Muscle of arm (tissue), 12 donors: ENCODE data around the gene LPP. TPM values are rescaled to one million over a fixed set of nuclear protein-coding genes. Genes with fewer than 3 reads are reported as not detected.

ENCODE experiments used
- DNase-seq: peaks from one replicate; pipeline ENCODE4 v3.0.0-alpha.2; 2013
- polyA plus RNA-seq, 12 donors: library from polyadenylated mRNA; unstranded; fragments of 120-200 nt; gene quantifications; one replicate each; pipeline ENCODE4 v1.2.1, GENCODE V29; 2013; ENCODE audit not compliant: insufficient read length in 12 of 12

LPP gene
- polyA plus RNA-seq, 12 donors: 13.8 to 39.6 (median 16.4) TPM; not detected in 1

GRCh38 chr3:188782613-188783124 lies 628.7 kb downstream of the LPP start:
- DNase-seq: no peak

- DNase-seq: no peak
Measured at GRCh38 chr3:188786424-188786823, 632.5 kb downstream of the LPP start.

GRCh38 chr3:188788621-188789081 lies 634.7 kb downstream of the LPP start:
- no peak for DNase-seq

- DNase-seq: no peak
Measured at GRCh38 chr3:188789251-188789650, 635.3 kb downstream of the LPP start.

GRCh38 chr3:188791311-188791710 lies 637.4 kb downstream of the LPP start:
- no peak for DNase-seq

GRCh38 chr3:188792793-188793192 lies 638.8 kb downstream of the LPP start:
- DNase-seq: no peak

GRCh38 chr3:188796122-188796631 lies 642.2 kb downstream of the LPP start:
- DNase-seq: no peak

- DNase-seq: no peak
Measured at GRCh38 chr3:188797045-188797444, 643.1 kb downstream of the LPP start.

GRCh38 chr3:188798556-188799145 lies 644.7 kb downstream of the LPP start:
- no peak for DNase-seq

GRCh38 chr3:188801393-188801792 lies 647.4 kb downstream of the LPP start:
- DNase-seq: no peak

GRCh38 chr3:188802645-188803044 lies 648.7 kb downstream of the LPP start:
- no peak for DNase-seq

- DNase-seq: no peak
Measured at GRCh38 chr3:188807006-188807405, 653.0 kb downstream of the LPP start.

- no peak for DNase-seq
Measured at GRCh38 chr3:188812198-188812597, 658.2 kb downstream of the LPP start.

GRCh38 chr3:188814581-188814980 lies 660.6 kb downstream of the LPP start:
- no peak for DNase-seq

GRCh38 chr3:188817103-188817934 lies 663.4 kb downstream of the LPP start:
- DNase-seq: no peak

GRCh38 chr3:188817935-188818269 lies 663.9 kb downstream of the LPP start:
- DNase-seq: no peak

GRCh38 chr3:188818282-188818681 lies 664.3 kb downstream of the LPP start:
- DNase-seq: no peak

- DNase-seq: no peak
Measured at GRCh38 chr3:188819939-188820338, 666.0 kb downstream of the LPP start.

- DNase-seq: no peak
Measured at GRCh38 chr3:188822004-188822403, 668.0 kb downstream of the LPP start.

GRCh38 chr3:188822411-188822810 lies 668.5 kb downstream of the LPP start:
- no peak for DNase-seq

- DNase-seq: no peak
Measured at GRCh38 chr3:188824566-188824965, 670.6 kb downstream of the LPP start.

GRCh38 chr3:188825901-188826300 lies 671.9 kb downstream of the LPP start:
- no peak for DNase-seq

GRCh38 chr3:188826574-188826973 lies 672.6 kb downstream of the LPP start:
- DNase-seq: no peak
